ENCODE data around the gene TBC1D4. TPM values are rescaled to one million over a fixed set of nuclear protein-coding genes. Genes with fewer than 3 reads are reported as not detected.
"Not testable (repeated sequence)": the region's sequence is repeated elsewhere in the genome, so short reads cannot be mapped to it uniquely, and the experiment has no call there.

Gene TBC1D4
- total RNA-seq, 1 donor from 2014 or later, result 5.3 TPM

DNA sequence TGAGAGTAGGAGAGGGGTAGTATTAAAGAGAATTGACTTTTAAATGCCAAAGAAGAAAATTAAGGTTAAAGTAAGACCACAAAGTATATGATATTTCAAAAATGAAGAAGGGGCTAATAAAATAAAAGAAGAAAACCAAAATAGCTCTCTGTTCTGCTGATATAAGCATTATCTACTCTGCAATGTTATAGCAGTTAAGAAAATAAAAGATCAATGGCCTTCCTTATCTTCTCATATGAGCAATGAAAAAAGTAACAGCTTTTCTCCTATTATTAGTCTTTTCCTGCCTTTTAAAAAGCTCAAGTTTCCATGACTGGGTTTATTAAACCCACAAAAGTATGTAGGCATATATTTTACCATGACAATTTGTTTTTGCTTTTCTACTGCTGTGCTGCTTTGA, 126.4 kb downstream of the TBC1D4 start:
- no peak overlapping the region for H3K4me3 Mint-ChIP-seq (ENCODE audit: unreplicated experiment)
- no peaks in the 10 kb centered on the region for H3K36me3 Mint-ChIP-seq (ENCODE audit: unreplicated experiment)
- DNase-seq (ENCODE audit: extremely low spot score, unreplicated experiment), result no peak
- no peaks in the 10 kb centered on the region for H3K9me3 Mint-ChIP-seq (ENCODE audit: unreplicated experiment)
- TF ChIP-seq, protein P1, sequence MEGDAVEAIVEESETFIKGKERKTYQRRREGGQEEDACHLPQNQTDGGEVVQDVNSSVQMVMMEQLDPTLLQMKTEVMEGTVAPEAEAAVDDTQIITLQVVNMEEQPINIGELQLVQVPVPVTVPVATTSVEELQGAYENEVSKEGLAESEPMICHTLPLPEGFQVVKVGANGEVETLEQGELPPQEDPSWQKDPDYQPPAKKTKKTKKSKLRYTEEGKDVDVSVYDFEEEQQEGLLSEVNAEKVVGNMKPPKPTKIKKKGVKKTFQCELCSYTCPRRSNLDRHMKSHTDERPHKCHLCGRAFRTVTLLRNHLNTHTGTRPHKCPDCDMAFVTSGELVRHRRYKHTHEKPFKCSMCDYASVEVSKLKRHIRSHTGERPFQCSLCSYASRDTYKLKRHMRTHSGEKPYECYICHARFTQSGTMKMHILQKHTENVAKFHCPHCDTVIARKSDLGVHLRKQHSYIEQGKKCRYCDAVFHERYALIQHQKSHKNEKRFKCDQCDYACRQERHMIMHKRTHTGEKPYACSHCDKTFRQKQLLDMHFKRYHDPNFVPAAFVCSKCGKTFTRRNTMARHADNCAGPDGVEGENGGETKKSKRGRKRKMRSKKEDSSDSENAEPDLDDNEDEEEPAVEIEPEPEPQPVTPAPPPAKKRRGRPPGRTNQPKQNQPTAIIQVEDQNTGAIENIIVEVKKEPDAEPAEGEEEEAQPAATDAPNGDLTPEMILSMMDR (IDR thresholded peaks at IDR 0.05), result no peak
- no peak overlapping the region for H3K27ac Mint-ChIP-seq (ENCODE audit: unreplicated experiment)
- peaks cover 54% of the 10 kb centered on the region for H3K4me1 Mint-ChIP-seq (ENCODE audit: unreplicated experiment)
- H3K27me3 Mint-ChIP-seq (ENCODE audit: unreplicated experiment), result no peaks in the 10 kb centered on the region

DNA sequence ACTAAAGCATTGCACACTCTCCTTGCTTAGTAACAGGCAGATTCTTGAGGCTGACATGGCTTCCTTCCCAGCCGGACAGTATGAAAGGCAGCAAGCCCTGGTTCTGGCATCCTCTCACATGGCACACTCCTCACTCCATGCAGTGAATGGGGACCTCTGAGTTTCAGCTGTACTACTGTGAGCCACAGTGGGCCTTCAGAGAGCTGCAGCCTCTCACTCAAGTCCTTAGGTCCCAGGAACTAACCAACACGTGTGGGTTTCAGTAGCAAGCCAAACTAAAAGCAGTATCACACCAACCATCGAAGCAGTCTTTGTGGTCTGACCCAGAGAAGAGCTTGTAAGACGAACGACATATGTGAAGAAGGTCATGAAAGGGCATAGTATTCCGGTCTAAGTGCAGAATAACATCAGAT, 128.2 kb downstream of the TBC1D4 start:
- TF ChIP-seq, protein P1 (IDR thresholded peaks at IDR 0.05), result no peak
- Mint-ChIP-seq H3K4me3 (ENCODE audit: unreplicated experiment) (no peak overlapping the region), H3K9me3 (ENCODE audit: unreplicated experiment) (no peaks in the 10 kb centered on the region), H3K27ac (ENCODE audit: unreplicated experiment) (no peak overlapping the region), H3K4me1 (ENCODE audit: unreplicated experiment) (peaks cover 44% of the 10 kb centered on the region), H3K27me3 (ENCODE audit: unreplicated experiment) (no peaks in the 10 kb centered on the region), H3K36me3 (ENCODE audit: unreplicated experiment) (no peaks in the 10 kb centered on the region)
- no peak for DNase-seq (ENCODE audit: extremely low spot score, unreplicated experiment)

DNA sequence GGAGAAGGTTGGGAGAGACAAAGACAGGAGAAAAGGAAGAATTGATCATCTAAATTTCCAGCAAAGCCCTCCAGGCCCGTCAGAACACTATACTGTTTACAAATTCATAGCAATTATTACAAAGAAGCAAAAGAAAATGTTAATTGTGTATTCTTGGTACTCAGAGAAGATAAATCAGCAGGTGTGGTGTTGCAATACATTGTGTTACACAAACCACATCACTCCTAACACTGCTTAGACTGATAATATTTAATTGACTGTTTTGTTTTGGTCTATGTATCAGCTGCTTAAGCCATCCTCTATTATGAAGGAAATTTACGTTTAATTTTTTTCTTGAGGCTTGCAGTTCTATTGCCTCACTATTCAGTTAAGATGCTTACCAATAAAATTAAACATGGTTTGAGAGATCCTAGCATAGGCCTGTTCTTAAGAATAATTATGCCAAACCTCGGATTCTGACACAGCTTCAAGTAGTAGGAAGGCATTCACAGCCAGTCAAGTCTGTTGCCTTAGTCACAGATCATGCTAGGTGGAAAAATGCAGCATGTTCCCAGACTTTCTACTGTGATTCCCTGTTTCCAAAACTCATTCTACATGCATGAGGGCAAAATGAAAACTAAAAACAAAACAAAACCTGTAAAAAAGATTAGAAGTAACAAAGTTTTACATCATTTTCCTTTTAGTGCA, 129.2 kb downstream of the TBC1D4 start:
- Mint-ChIP-seq H3K27me3 (ENCODE audit: unreplicated experiment) (no peaks in the 10 kb centered on the region), H3K27ac (ENCODE audit: unreplicated experiment) (no peak overlapping the region), H3K4me1 (ENCODE audit: unreplicated experiment) (peaks cover 40% of the 10 kb centered on the region), H3K36me3 (ENCODE audit: unreplicated experiment) (no peaks in the 10 kb centered on the region), H3K4me3 (ENCODE audit: unreplicated experiment) (no peak overlapping the region), H3K9me3 (ENCODE audit: unreplicated experiment) (no peaks in the 10 kb centered on the region)
- DNase-seq (ENCODE audit: extremely low spot score, unreplicated experiment), result no peak
- TF ChIP-seq, protein P1 (IDR thresholded peaks at IDR 0.05), result no peak

DNA sequence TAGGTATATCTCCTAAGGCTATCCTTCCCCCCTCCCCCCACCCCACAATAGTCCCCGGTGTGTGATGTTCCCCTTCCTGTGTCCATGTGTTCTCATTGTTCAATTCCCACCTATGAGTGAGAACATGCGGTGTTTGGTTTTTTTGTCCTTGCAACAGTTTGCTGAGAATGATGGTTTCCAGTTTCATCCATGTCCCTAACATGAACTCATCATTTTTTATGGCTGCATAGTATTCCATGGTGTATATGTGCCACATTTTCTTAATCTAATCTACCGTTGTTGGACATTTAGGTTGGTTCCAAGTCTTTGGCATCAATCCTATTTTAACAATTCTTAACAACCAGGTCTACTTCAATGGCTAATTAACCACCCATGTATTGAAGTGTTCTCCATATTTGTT, 130.4 kb downstream of the TBC1D4 start:
- not testable (repeated sequence) for H3K27me3 Mint-ChIP-seq (ENCODE audit: unreplicated experiment); H3K36me3 Mint-ChIP-seq (ENCODE audit: unreplicated experiment); DNase-seq (ENCODE audit: extremely low spot score, unreplicated experiment); H3K4me3 Mint-ChIP-seq (ENCODE audit: unreplicated experiment); H3K9me3 Mint-ChIP-seq (ENCODE audit: unreplicated experiment); H3K27ac Mint-ChIP-seq (ENCODE audit: unreplicated experiment)
- H3K4me1 Mint-ChIP-seq (ENCODE audit: unreplicated experiment), result peaks cover 30% of the 10 kb centered on the region

DNA sequence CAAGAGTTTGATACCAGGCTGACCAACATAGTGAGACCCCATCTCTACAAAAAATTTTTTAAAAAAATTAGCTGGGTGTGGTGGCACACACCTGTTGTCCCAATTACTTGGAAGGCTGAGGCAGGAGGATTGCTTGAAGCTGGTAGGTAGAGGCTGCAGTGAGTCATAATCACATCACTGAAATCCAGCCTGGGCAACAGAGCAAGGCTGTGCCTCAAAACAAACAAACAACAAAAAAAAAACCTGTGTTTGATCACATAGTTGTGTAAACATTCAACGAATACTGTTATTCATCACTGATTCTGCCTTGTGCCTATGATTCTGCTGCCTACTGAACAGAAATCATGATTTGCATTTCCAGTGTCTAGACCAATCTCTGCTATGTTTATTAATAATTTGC, 134.0 kb downstream of the TBC1D4 start:
- H3K4me3 Mint-ChIP-seq (ENCODE audit: unreplicated experiment), result no peak overlapping the region
- TF ChIP-seq, protein P1 (IDR thresholded peaks at IDR 0.05), result no peak
- no peaks in the 10 kb centered on the region for H3K36me3 Mint-ChIP-seq (ENCODE audit: unreplicated experiment)
- no peak for DNase-seq (ENCODE audit: extremely low spot score, unreplicated experiment)
- H3K27me3 Mint-ChIP-seq (ENCODE audit: unreplicated experiment), result no peaks in the 10 kb centered on the region
- H3K27ac Mint-ChIP-seq (ENCODE audit: unreplicated experiment), result no peak overlapping the region
- no peaks in the 10 kb centered on the region for H3K9me3 Mint-ChIP-seq (ENCODE audit: unreplicated experiment)
- no peaks in the 10 kb centered on the region for H3K4me1 Mint-ChIP-seq (ENCODE audit: unreplicated experiment)

Data from osteocyte (in vitro differentiated cells).